Natural killer cell (primary cell): ENCODE results near the gene PRKCD. TPM values are rescaled to one million over a fixed set of nuclear protein-coding genes. Genes with fewer than 3 reads are reported as not detected.
A peak's percentile ranks its signal among the peaks of the same experiment; 100 is the strongest.

ENCODE experiments used
- ATAC-seq, 3 donors: fragments of 150-1000 bp in 2 of 3; fragments of 200-7000 bp in 1 of 3; cut with Tn5 transposase; 1 replicate in 1 of 3; 2 replicates in 2 of 3; pipeline ENCODE4 v1.10.0; 2021; ENCODE audit warnings: mild to moderate bottlenecking in 2 of 3, moderate library complexity in 2 of 3
- DNase-seq, 2 donors: peaks; one replicate each; pipeline versions ENCODE4 v3.0.0 to v3.0.0-alpha.2; 2013 to 2021; ENCODE audit warnings: mixed read lengths in 1 of 2
- H3K27ac ChIP-seq: one replicate; pipeline ENCODE4 v1.5.1; 2013; ENCODE audit warnings: mild to moderate bottlenecking, low read length
- H3K27me3 ChIP-seq: one replicate; pipeline ENCODE4 v1.6.1; 2013; ENCODE audit warnings: low read length; ENCODE audit not compliant: control insufficient read depth, insufficient read depth
- H3K36me3 ChIP-seq: one replicate; pipeline ENCODE4 v1.6.1; 2013; ENCODE audit warnings: low read length; ENCODE audit not compliant: control insufficient read depth, insufficient read depth
- H3K4me1 ChIP-seq: one replicate; pipeline ENCODE4 v1.6.1; 2013; ENCODE audit warnings: low read length; ENCODE audit not compliant: control insufficient read depth, insufficient read depth
- H3K4me3 ChIP-seq: one replicate; pipeline ENCODE4 v1.5.1; 2013; ENCODE audit warnings: low read length
- H3K9me3 ChIP-seq: one replicate; pipeline ENCODE4 v1.6.1; 2013; ENCODE audit warnings: low read length; ENCODE audit not compliant: control insufficient read depth, insufficient read depth
- H3K27ac Mint-ChIP-seq, 2 donors: one replicate each; pipeline ENCODE4 v1.8.0; 2022; ENCODE audit warnings: mild to moderate bottlenecking in 2 of 2, mixed read lengths in 2 of 2, moderate library complexity in 1 of 2
- H3K27me3 Mint-ChIP-seq, 2 donors: one replicate each; pipeline ENCODE4 v1.8.0; 2022; ENCODE audit warnings: low read depth in 2 of 2, mixed read lengths in 2 of 2
- H3K36me3 Mint-ChIP-seq: one replicate; pipeline ENCODE4 v1.8.0; 2022; ENCODE audit warnings: mixed read lengths
- H3K4me1 Mint-ChIP-seq, 2 donors: one replicate each; pipeline ENCODE4 v1.8.0; 2022; ENCODE audit warnings: mixed read lengths in 2 of 2
- H3K4me3 Mint-ChIP-seq: one replicate; pipeline ENCODE4 v1.8.0; 2022; ENCODE audit warnings: mild to moderate bottlenecking, moderate library complexity, mixed read lengths
- H3K9me3 Mint-ChIP-seq, 2 donors: one replicate each; pipeline ENCODE4 v1.8.0; 2022; ENCODE audit warnings: mixed read lengths in 2 of 2
- CTCF ChIP-seq: fragments of 200-600 bp; IDR thresholded peaks from one replicate; pipeline ENCODE4 v1.8.0; 2022; ENCODE audit warnings: antibody characterized with exemption
- WGBS: methylation state at CpG from one replicate; pipeline ENCODE4 v1.1.7; 2013; ENCODE audit warnings: missing lambda C conversion rate; ENCODE audit not compliant: insufficient coverage; 5-methylcytosine and 5-hydroxymethylcytosine counted together
- intact Hi-C: fragments of 100-400 bp; cut with micrococcal nuclease; formaldehyde crosslinking; loops from one replicate; pipeline ENCODE4 v1.14.2; 2022
- total RNA-seq, 4 donors: library from RNA; stranded (reverse); fragments of 120-200 nt in 1 of 4; gene quantifications; one replicate each; pipeline versions ENCODE4 v1.2.3 to v1.2.4, GENCODE V29; 2013 to 2022

The PRKCD gene
- total RNA-seq, 3 donors from 2014 or later (not counting 1 experiment from before 2014, with no cell fraction given): 31.7 to 60.0 (median 36.3) TPM

GRCh38 chr3:53157974-53158580 is 2.9 kb upstream of the PRKCD start:
- Histone ChIP-seq H3K36me3 (no peaks in the 10 kb centered on the region), H3K27me3 (peaks cover 17% of the 10 kb centered on the region), H3K4me3 (no peak overlapping the region), H3K9me3 (no peaks in the 10 kb centered on the region), H3K27ac (no peak overlapping the region), H3K4me1 (peaks cover 29% of the 10 kb centered on the region)
- ATAC-seq: no peak
- Mint-ChIP-seq H3K36me3 (no peaks in the 10 kb centered on the region), H3K4me1 (peaks cover 17 to 27% of the 10 kb centered on the region in 2 donors), H3K27ac (no peak overlapping the region), H3K4me3 (no peak overlapping the region), H3K27me3 (peaks cover 17 to 32% of the 10 kb centered on the region in 2 donors), H3K9me3 (no peaks in the 10 kb centered on the region)
- no peak for TF ChIP-seq CTCF
- no peak for DNase-seq
- 87% methylated on average over 3 of the region's 3 CpGs for WGBS
- intact Hi-C loops: no loop called here

- Mint-ChIP-seq H3K27ac (no peak overlapping the region), H3K36me3 (no peaks in the 10 kb centered on the region), H3K4me3 (no peak overlapping the region), H3K4me1 (peaks cover 23 to 34% of the 10 kb centered on the region in 2 donors), H3K27me3 (peaks cover 17 to 28% of the 10 kb centered on the region in 2 donors), H3K9me3 (no peaks in the 10 kb centered on the region)
- DNase-seq (no peak), ATAC-seq (no peak)
- WGBS: 52% methylated on average over 2 of the region's 2 CpGs
- no peak overlapping the region for H3K4me3 ChIP-seq
- peaks cover 36% of the 10 kb centered on the region for H3K4me1 ChIP-seq
- H3K27ac ChIP-seq: no peak overlapping the region
- H3K9me3 ChIP-seq: no peaks in the 10 kb centered on the region
- no peaks in the 10 kb centered on the region for H3K36me3 ChIP-seq
- peaks cover 17% of the 10 kb centered on the region for H3K27me3 ChIP-seq
- intact Hi-C loops: no loop called here
- TF ChIP-seq CTCF: no peak
Measured at GRCh38 chr3:53158765-53159155, 2.2 kb upstream of the PRKCD start.

- Histone ChIP-seq H3K4me3 (no peak overlapping the region), H3K27me3 (peaks cover 17% of the 10 kb centered on the region), H3K27ac (no peak overlapping the region), H3K4me1 (peaks cover 42% of the 10 kb centered on the region), H3K9me3 (no peaks in the 10 kb centered on the region), H3K36me3 (no peaks in the 10 kb centered on the region)
- 81% methylated on average over 8 of the region's 9 CpGs for WGBS
- no peaks in the 10 kb centered on the region for H3K9me3 Mint-ChIP-seq
- no peaks in the 10 kb centered on the region for H3K36me3 Mint-ChIP-seq
- H3K4me1 Mint-ChIP-seq: peaks cover 23 to 35% of the 10 kb centered on the region in 2 donors
- intact Hi-C loops: loop anchor here (5.0 kb wide), 1 partner anchor 38 kb away; no protein-coding TSS in a partner anchor
- H3K27me3 Mint-ChIP-seq: peaks cover 17 to 26% of the 10 kb centered on the region in 2 donors
- no peak for DNase-seq
- TF ChIP-seq CTCF: no peak
- peak overlapping the region; percentile 40 for H3K4me3 Mint-ChIP-seq
- H3K27ac Mint-ChIP-seq: peak overlapping the region in 1 of 2 donors; percentile 94
- no peak for ATAC-seq
Measured at GRCh38 chr3:53159156-53160060, 1.6 kb upstream of the PRKCD start.
